ENCODE measurements around the gene UNKL.
"Not testable (repeated sequence)": the region's sequence is repeated elsewhere in the genome, so short reads cannot be mapped to it uniquely, and the experiment has no call there.

UNKL gene

DNA sequence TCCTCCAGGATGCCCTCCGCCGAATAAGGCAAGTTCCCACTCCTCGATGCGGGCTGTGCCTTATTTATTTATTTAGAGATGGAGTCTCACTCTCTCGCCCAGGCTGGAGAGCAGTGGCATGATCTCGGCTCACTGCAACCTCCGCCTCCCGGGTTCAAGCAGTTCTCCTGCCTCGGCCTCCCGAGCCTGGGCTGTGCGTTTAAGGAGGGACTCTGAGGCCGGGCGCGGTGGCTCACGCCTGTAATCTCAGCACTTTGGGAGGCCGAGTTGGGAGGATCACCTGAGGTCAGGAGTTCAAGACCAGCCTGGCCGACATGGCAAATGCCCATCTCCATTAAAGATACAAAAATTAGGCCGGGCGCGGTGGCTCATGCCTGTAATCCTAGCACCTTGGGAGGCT is 86.4 kb downstream of the UNKL start:
- DNase-seq (ENCODE audit: low read depth in 2 of 3, low spot score in 1 of 3) = not testable (repeated sequence)

DNA sequence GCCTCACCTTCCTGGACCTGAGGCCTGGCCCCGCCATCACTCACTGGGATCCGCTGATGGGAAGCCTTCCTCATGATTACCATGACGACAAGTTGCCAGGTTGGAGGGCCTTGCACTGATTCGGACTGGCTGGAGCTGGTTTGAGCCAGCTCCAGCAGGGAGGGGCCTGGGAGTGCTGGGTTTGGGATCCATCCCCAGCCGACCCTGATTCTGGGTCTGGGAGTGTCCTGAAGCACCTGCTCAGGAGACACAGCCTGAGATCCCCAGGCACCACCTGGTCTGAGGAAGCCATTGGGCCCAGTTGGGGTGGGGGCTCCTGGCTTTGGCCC is 86.9 kb downstream of the UNKL start:
- DNase-seq (ENCODE audit: low read depth in 2 of 3, low spot score in 1 of 3) = no peak

DNA sequence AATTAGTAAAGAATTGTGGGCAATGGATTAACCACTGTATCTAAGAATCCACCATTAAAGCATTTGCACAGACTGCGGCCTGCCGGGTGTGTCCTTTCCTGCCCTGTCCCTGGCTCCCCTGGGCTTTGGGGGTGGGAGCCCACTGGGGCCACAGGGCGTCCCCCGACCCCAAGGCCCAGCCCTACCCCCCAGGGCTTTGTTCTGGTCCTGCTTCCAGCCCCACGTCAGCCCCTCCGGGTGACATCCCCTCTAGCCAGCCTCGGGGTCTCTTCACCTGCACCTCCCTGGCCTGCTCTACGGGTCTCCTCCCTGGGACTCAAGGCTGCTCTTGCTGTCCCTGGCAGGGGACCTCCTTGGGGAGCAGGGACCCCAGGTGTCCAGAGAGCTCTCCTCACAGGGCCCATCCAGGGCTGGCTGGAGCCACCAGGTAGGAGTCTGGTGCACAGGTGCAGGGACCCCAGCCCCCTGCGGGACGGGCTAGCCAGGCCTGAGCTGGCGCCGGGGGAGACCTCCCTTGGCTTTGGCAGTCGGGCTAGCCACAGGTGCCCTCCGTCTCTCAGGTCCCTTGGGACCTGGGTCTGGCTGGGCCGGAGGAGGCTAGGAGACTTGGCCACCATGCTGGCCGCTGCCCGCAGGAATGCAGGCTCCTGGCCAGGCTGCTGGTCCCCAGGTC is 87.4 kb downstream of the UNKL start:
- DNase-seq (ENCODE audit: low read depth in 2 of 3, low spot score in 1 of 3) = no peak

DNA sequence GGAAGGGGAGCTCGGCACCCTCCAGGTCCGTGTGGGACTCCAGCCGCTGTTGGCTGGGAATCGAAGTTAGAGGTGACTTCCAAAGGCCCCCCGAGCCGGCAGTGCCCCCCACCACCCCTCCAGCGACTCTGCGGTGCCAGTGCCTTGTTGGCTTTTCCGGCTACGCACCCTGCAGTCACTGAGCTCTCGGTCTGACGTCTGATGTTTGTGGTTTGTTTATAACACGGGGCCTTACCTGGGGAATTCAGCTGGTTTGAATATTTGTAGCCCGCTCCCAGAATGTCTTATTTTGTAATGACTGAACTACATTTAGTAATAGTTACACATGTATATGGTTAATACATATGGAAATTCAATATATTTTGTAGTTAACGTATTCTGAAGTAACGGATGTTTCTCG is 88.1 kb downstream of the UNKL start:
- DNase-seq (ENCODE audit: low read depth in 2 of 3, low spot score in 1 of 3) = no peak

DNA sequence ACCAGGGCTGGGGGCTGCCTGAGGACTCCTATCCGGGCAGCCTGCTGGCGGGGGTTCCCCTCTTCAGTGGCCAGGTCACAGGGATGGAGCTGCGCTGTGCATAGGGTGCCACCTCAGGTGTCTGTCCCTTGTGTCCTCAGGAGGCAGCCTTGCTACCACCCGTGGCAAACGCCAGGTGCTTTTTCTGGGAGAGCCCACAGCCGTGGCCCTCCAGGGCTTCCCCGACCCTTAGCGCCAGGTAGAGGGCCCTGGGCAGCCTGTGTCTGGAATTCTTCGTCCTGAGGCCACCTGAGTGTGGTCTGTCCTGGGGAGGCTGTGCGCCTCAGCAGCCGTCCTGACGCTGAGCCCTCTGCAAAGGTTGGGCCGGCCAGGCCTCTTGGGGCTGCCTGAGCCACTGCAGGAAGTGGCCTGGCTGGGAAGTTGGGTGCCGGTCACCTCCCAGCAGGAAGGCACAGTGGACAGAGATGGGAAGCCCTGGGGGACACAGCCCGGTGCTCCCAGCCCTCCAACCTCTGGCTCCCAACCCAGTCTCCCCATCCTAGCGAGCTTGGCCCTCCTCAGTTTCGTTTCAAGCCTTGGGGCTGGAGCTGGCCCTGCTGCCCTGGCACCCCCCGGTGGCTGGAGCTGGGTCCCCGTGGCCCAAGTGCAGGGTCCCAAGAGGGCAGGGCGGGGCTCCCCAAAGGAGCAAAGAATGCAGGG is 88.7 kb downstream of the UNKL start:
- DNase-seq (ENCODE audit: low read depth in 2 of 3, low spot score in 1 of 3) = no peak

DNA sequence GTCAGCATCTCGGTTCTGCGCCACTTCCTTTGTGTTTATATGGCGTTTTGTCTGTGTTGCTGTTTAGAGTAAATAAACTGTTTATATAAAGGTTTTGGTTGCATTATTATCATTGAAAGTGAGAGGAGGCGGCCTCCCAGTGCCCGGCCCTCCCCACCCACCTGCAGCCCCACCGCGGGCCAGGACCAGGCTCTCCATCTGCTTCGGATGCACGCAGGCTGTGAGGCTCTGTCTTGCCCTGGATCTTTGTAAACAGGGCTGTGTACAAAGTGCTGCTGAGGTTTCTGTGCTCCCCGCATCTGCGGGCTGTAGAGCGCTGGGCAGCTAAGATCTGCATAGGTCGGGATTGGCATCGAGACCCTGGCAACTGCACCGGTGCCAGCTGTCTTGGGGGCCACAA is 89.2 kb downstream of the UNKL start:
- no peak for DNase-seq (ENCODE audit: low read depth in 2 of 3, low spot score in 1 of 3)

DNA sequence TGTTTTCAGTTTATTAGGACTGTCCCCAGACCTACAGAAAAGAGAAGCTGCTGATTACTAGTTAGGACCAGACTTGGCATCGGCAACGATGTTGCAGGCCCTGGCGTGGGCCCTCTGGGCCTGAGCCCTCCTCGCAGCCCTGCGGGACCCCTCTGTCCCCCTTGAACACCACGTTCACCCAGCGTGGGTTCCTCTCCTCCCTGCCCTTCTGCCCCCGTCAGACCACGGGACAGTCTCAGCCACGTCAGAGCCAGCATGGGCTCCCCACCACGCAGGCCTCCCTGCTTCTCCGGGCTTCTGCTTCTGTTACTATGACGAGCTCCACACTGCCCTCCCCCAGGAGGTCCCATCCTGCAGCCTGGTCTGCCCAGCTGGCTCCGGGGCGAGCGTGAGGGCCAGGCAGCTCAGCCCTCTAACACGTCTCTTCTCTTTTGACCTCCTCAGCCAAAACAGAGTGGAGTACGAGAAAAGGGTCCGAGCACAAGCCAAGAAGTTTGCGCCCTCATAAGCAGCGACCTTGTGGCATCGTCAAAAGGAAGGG is 90.1 kb downstream of the UNKL start:
- DNase-seq (ENCODE audit: low read depth in 2 of 3, low spot score in 1 of 3) = no peak

DNA sequence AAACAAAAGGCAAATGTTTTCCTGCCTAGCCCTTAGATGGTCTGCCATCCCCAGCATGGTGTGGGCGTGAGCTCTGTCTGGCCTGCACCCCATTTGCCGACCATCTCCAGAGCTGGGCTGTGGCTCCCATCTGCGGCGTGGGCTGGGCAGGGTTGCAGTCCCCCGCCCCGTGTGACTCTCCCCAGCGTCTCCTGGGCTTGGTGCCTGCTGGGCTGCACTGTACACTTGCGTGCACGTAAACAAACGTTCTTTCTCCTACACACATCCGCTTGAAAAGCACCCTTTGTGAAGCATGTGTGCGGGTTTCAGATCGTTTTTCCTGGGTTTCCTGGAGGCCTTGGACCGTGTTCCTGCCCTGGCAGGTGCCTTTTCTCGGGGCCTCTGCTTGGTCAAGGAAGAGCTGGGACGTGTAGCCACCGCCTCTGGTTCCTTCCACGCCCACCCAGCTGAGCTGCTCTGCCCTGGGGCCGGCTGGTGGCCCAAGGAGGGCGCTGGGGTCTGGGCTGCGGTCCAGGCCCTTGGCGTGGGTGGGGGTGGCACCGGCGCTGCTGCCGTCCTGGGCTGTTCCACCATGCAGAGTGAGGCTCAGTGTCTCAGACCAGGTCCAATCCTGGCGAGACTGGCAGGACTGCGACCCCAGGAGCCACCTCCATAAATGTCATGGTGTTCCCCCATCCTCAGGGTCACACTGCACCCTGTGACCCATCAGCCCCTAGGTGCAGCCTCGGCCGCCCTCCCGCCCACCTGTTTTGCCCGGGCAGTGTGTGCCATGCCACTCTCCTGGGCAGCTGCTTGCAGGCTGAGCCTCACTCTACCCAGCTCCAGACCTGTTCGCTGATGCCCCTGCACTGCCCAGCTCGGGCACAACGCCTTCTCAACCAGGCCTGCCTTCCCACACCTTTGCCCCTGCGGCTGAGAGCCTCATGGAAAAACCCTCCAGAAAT is 90.9 kb downstream of the UNKL start:
- no peak for DNase-seq (ENCODE audit: low read depth in 2 of 3, low spot score in 1 of 3)

DNA sequence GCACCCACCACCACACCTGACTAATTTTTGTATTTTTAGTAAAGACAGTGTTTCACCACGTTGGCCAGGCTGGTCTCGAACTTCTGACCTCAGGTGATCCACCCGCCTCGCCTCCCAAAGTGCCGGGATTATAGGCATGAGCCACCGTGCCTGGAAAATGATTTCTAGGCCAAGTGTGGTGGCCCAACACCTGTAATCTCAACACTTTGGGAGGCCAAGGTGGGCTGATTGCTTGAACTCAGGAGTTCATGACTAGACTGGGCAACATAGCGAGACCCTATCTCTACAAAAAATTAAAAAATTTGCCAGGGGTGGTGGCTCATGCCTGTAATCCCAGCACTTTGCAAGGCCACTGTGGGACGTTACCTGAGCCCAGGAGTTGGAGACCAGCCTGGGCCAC is 92.1 kb downstream of the UNKL start:
- DNase-seq (ENCODE audit: low read depth in 2 of 3, low spot score in 1 of 3) = no peak

DNA sequence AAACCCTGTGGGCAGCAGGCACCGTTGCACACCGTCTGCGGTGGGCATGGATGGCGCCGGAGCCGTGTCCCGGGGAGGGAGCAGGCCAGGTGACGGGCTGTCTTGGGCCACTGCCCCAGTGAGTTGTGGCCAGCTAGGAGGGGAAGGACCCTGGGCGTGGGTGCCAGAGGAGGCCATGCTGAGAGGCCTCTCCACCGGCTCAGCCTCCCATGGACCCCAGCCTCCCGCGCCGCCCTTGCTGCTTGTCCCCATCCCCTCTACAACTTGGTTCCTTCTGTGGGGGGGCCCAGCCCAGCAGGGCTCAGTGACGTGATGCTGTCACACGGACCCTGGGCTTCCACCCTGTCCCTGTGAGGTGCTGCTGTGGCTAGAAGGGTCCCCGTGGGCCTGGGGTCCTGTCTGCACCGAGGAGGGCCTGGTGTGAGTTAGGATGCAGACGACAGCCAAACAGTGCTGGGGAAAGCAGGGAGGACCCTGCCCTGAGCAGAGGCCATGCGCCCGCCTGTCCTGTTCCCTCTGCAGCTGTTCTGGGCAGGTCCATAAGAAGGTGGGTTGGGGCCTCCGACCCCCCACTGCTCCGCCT is 93.8 kb downstream of the UNKL start:
- no peak for DNase-seq (ENCODE audit: low read depth in 2 of 3, low spot score in 1 of 3)

DNA sequence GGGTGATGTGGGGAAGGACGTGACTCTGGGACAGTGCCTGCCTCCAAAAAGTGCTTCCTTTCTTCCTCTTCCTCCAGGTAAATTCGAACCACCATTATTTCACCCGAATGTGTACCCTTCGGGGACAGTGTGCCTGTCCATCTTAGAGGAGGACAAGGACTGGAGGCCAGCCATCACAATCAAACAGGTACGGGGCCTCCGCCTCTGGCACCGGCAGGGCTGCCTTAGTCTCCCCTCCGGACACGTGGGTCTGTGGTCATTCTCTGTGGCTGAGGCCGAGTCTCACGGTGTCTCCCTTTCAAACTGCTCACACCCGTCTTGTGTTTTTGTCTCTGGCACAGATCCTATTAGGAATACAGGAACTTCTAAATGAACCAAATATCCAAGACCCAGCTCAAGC is 94.4 kb downstream of the UNKL start:
- no peak for DNase-seq (ENCODE audit: low read depth in 2 of 3, low spot score in 1 of 3)

DNA sequence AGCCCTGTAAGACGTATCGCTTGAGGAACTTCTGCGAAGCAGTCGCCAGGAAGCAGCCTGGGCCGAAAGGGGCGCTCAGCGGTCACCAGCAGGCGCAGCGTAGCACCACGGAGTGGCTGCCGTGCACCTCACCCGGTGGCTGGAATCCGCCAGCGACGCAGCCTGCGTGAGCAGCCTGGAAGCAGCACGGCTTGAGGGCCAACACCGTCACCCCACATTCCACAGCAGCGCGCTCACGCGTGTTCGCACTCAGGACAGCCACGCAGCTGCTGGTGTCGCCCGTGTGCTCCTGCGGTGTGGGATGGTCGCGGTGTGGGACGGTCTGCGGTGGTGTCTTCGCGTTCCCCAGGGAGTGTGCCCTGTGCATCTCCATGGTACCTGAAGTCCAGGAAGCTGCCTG is 95.5 kb downstream of the UNKL start:
- DNase-seq (ENCODE audit: low read depth in 2 of 3, low spot score in 1 of 3) = no peak

DNA sequence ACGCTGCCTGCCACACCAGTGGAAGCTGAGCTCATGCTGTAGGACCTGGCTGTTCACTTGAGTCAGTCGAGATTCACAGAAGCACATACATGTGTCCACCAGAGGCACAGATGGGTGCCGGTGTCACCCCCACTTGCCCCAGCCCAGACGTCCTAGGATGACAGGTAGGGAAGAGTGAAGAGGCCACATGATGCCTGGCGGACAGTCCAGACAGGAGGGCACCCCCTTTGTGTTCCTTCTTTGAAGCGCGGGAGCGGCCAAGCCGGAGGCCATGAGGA is 96.3 kb downstream of the UNKL start:
- DNase-seq (ENCODE audit: low read depth in 2 of 3, low spot score in 1 of 3) = no peak

DNA sequence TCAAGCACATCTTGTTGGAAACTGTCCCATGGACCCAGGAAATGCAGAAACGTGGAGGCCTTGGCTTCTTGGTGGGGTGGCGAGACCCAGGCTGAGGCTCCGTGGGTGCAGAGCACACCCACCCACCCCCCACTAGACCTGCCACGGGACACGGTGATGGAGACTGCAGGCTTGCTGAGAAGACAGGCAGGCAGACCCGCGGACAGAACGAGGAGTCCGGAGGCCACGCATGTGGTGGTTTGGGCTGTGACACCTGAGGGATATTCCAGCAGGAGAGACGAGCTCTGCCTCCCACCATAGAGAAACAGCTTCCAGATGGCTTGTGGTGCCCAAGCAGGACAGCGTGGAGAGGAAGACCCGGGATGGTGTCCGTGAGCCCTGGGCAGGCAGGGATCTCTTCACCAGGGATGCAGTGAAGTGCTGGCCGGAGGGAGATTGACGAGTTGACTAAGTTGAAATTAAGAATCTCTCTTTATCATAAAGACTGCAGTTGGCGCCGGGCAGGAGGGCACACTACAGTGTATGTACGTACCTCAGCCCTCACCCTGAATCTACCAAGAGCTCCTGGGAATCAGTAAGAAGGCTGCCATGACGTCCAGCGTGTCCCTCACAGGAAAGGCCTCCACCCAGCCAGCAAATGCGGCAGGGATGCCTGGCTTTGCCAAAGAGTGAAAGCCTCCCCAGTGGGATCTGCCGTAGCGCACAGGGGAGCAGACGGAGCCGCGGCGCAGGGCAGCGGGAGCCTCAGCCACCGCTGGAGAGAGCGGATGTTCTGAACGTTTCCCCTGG is 96.8 kb downstream of the UNKL start:
- no peak for DNase-seq (ENCODE audit: low read depth in 2 of 3, low spot score in 1 of 3)

DNA sequence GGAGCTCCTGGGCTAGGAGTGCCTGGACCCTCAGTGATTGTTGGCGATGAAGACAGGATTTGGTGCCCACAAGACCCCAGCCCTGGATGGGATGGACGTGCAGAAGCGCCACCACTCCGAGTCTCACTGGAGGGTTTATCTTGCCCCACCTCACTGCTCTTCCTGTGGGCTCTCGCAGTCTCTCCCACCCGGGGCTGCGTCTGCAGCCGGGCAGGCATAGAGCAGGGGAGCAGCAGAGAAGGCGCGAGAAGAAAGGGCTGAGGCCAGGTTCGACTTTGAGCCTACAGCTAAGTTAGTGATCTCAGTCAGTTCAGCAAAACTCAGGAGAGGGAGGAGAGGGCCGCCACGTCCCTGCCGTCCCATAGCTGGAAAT is 98.5 kb downstream of the UNKL start:
- no peak for DNase-seq (ENCODE audit: low read depth in 2 of 3, low spot score in 1 of 3)

DNA sequence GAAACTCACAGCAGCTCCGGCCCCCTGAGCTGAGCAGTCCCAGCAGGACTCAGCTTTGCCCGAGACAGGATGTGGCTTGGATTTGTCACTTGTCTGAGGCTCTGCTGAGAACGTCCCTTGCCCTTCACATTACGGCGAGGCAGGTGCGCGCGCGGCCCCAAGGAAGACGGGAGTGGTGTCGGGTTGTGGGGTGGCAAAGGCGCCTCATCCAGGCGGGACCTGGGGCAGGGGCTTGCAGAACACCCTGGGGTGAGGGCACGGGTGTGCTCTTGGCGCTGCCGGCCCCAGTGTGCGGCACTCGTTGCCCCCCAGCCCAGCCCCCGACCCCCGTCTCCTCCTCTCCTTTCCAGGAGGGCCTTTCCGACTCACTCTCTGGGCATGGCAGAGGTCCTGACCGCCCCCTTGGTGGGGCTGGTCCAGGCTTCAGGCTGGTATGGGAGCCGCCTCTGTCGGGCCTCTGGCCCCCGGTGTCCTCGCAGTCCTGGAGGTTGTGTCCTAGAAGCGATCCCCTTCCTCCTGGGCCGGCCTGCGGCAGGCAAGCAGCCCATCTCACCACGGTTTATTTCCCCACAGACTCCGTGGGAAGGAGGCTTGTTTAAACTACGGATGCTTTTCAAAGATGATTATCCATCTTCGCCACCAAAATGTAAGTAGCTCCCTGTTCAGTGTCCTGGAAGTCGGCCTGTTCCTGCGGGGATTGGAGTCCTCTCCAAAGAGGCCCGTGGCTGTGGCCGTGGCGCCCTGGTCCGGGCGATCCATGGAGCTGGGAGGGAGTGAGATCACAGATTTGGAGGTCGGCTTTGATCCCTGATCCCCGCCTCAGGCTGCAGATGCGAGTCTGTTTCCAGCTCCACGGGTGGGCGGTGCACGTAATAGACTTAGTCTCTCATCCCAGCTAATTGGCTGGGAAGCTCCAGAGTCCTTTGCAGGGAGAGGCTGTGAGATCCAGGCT is 99.1 kb downstream of the UNKL start:
- no peak for DNase-seq (ENCODE audit: low read depth in 2 of 3, low spot score in 1 of 3)

DNA sequence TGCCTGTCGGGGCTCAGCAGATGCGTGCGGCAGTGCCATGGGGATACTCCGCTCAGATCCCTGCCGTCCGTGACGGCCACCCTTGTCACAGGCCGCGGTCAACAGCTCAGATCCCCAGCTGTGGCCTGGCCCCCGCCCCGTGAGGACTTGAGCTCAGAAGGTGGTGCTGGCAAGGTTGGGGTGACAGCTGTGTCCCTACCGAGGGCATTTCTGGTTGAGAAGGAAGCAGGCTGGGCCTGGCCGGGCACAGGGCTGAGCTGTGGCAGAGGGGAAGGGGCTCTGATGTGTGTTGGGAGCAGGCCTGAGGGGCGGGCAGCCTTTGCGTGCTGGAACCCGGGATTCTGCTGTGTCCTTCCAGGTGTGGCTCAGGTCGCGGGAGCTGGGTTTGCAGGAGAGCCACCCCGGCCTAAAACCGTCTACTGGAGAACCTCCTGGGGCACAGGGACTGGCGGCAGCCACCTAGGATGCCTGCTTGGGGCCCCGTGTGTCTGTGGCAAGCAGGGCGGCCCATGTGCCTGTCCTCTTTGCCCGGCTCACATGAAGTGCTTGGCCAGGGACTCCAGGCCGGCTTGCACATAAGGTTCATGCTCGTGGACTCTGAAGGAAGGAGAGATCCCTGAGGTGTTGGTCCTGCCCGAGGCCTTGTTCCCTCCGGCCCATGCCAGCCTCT is 100.0 kb downstream of the UNKL start:
- no peak for DNase-seq (ENCODE audit: low read depth in 2 of 3, low spot score in 1 of 3)

DNA sequence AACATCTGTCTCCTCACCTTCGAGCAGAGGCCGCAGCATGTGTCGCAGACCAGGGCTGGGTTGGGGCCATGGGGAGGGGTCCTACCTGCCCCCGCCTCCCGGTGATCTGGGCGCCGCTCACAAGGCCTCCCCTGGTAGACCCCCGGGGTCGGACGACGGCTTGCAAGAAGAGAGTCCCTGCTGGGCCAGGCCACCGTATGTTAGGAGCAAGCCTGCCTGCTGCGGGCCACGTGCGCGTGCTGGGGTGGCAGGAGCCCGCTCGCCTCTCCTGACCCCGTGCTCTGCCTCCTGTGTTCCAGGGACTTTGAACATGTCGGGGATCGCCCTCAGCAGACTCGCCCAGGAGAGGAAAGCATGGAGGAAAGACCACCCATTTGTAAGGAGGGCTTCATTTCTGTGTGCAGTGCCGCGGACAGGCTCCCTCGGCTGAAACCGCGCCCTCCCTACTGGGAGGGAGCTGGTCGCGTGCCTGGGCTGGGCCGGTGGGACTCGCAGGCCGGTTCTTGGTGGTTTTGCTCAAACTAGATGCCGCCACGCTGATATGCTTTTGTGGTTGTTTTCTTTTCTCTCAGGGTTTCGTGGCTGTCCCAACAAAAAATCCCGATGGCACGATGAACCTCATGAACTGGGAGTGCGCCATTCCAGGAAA is 100.7 kb downstream of the UNKL start:
- no peak for DNase-seq (ENCODE audit: low read depth in 2 of 3, low spot score in 1 of 3)

All from stimulated activated CD4-positive, alpha-beta T cell treated with anti-CD3 and anti-CD28 coated beads, Interleukin-12 subunit alpha, Interleukin-12 subunit beta, amount 100 ng/mL, for 48 hours (primary cell).